ENCODE measurements around the gene ADARB2.

The ADARB2 gene

DNA sequence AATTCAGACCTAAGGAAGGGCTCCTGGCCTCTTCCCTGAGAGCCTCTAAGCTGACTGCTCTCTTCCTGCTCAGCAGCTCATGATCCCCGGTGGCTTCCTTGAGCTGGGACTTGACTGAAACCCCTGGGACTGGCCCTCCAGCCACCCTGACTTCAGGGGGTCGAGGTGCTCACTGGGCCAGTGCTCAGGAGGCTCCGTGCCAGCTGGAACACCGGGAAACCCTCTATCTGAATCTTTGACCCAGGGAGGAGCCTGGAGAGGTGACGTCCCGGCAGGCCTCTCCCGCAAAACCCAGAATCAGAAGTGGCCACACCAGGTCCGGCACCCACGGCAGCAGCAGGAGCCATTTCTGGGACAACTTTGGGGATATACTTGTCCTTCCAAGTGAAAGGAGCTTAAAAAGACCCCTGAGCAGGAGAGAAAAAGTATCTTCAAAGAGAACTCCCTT, 570.5 kb downstream of the ADARB2 start:
- H3K9me3 ChIP-seq (ENCODE audit: control insufficient read depth, insufficient read depth, low read depth, low read length): no peaks in the 10 kb centered on the region
- POLR2A ChIA-PET: no interaction called here
- CTCF ChIA-PET: no interaction called here
- TF ChIP-seq ZNF140 (tag by site-specific recombination; IDR thresholded peaks at IDR 0.05) (no peak), ZNF624 (tag by site-specific recombination; IDR thresholded peaks at IDR 0.05) (no peak), ZNF600 (tag by site-specific recombination; IDR thresholded peaks at IDR 0.05) (no peak), ZNF114 (tag by site-specific recombination; IDR thresholded peaks at IDR 0.05) (no peak), ZFP69B (tag by site-specific recombination; IDR thresholded peaks at IDR 0.05) (no peak), ZNF404 (tag by site-specific recombination; IDR thresholded peaks at IDR 0.05) (no peak), ZNF792 (tag by site-specific recombination; IDR thresholded peaks at IDR 0.05) (no peak), KLF10 (tag by site-specific recombination; IDR thresholded peaks at IDR 0.05) (no peak), ZFP41 (tag by site-specific recombination; IDR thresholded peaks at IDR 0.05; ENCODE audit: borderline replicate concordance) (no peak), ZNF394 (tag by site-specific recombination; IDR thresholded peaks at IDR 0.05; ENCODE audit: borderline replicate concordance) (no peak), ZNF76 (tag by site-specific recombination; IDR thresholded peaks at IDR 0.05; ENCODE audit: borderline replicate concordance, low read depth) (no peak), IKZF3 (tag by site-specific recombination; IDR thresholded peaks at IDR 0.05) (no peak), ZNF366 (tag by site-specific recombination; conservative IDR thresholded peaks at IDR 0.05) (no peak)
- TF ChIP-seq, protein P1, sequence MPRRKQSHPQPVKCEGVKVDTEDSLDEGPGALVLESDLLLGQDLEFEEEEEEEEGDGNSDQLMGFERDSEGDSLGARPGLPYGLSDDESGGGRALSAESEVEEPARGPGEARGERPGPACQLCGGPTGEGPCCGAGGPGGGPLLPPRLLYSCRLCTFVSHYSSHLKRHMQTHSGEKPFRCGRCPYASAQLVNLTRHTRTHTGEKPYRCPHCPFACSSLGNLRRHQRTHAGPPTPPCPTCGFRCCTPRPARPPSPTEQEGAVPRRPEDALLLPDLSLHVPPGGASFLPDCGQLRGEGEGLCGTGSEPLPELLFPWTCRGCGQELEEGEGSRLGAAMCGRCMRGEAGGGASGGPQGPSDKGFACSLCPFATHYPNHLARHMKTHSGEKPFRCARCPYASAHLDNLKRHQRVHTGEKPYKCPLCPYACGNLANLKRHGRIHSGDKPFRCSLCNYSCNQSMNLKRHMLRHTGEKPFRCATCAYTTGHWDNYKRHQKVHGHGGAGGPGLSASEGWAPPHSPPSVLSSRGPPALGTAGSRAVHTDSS (tag by site-specific recombination; IDR thresholded peaks at IDR 0.05): no peak
- TF ChIP-seq, protein P2, sequence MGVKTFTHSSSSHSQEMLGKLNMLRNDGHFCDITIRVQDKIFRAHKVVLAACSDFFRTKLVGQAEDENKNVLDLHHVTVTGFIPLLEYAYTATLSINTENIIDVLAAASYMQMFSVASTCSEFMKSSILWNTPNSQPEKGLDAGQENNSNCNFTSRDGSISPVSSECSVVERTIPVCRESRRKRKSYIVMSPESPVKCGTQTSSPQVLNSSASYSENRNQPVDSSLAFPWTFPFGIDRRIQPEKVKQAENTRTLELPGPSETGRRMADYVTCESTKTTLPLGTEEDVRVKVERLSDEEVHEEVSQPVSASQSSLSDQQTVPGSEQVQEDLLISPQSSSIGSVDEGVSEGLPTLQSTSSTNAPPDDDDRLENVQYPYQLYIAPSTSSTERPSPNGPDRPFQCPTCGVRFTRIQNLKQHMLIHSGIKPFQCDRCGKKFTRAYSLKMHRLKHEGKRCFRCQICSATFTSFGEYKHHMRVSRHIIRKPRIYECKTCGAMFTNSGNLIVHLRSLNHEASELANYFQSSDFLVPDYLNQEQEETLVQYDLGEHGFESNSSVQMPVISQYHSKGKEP (tag by site-specific recombination; IDR thresholded peaks at IDR 0.05): no peak
- TF ChIP-seq, protein P3, sequence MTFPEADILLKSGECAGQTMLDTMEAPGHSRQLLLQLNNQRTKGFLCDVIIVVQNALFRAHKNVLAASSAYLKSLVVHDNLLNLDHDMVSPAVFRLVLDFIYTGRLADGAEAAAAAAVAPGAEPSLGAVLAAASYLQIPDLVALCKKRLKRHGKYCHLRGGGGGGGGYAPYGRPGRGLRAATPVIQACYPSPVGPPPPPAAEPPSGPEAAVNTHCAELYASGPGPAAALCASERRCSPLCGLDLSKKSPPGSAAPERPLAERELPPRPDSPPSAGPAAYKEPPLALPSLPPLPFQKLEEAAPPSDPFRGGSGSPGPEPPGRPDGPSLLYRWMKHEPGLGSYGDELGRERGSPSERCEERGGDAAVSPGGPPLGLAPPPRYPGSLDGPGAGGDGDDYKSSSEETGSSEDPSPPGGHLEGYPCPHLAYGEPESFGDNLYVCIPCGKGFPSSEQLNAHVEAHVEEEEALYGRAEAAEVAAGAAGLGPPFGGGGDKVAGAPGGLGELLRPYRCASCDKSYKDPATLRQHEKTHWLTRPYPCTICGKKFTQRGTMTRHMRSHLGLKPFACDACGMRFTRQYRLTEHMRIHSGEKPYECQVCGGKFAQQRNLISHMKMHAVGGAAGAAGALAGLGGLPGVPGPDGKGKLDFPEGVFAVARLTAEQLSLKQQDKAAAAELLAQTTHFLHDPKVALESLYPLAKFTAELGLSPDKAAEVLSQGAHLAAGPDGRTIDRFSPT (tag by site-specific recombination; IDR thresholded peaks at IDR 0.05): no peak
- TF ChIP-seq, protein P4, sequence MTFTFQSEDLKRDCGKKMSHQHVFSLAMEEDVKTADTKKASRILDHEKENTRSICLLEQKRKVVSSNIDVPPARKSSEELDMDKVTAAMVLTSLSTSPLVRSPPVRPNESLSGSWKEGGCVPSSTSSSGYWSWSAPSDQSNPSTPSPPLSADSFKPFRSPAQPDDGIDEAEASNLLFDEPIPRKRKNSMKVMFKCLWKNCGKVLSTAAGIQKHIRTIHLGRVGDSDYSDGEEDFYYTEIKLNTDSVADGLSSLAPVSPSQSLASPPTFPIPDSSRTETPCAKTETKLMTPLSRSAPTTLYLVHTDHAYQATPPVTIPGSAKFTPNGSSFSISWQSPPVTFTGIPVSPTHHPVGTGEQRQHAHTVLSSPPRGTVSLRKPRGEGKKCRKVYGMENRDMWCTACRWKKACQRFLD (tag by site-specific recombination; IDR thresholded peaks at IDR 0.05): no peak
- no peak overlapping the region for H3K4me3 ChIP-seq (ENCODE audit: low read depth, low read length)
- no peaks in the 10 kb centered on the region for H3K4me1 ChIP-seq (ENCODE audit: control insufficient read depth, insufficient read depth, low read length)
- H3K27ac ChIP-seq (ENCODE audit: extremely low read depth, low read depth, low read length): no peak overlapping the region
- H3K36me3 ChIP-seq (ENCODE audit: control insufficient read depth in 2 of 2, insufficient read depth in 1 of 2, low read length in 2 of 2): no peaks in the 10 kb centered on the region

DNA sequence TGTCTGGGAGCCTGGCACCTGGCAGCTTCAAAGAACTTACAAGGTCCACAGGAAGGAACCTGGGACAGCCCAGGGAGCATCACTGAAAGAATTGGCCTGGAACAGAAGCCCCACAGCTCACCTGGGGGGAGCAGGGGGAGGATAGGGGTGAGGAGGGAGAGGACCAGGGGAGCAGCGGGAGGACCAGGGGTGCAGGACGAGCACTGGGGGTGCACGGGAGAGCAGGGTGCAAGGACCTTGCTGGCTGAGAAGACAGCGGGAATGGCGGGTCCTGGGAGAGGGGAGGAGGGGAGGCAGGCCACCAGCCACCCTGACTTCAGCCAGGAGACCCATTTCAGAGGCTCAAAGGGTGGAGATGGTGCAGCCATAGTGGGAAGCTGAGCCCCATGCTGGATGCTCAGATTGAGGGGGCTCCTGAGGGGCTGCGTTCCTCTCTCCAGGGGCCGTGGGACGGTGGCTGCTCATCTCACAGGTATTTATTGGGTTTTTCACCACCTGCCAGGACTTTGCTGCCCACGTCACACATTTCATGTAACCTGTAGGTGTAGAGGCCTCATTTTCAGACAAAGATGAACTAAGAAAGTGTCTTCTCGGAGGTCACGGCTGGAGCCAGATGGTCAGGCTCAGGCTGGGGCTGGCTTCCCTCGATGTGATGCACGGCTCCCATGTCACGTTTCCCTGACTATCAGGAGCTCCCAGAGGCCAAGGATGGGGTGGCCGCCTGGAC, 571.1 kb downstream of the ADARB2 start:
- ChIA-PET CTCF (no interaction called here), POLR2A (no interaction called here)
- Histone ChIP-seq H3K36me3 (ENCODE audit: control insufficient read depth in 2 of 2, insufficient read depth in 1 of 2, low read length in 2 of 2) (no peaks in the 10 kb centered on the region), H3K4me3 (ENCODE audit: low read depth, low read length) (no peak overlapping the region), H3K27ac (ENCODE audit: extremely low read depth, low read depth, low read length) (no peak overlapping the region), H3K9me3 (ENCODE audit: control insufficient read depth, insufficient read depth, low read depth, low read length) (no peaks in the 10 kb centered on the region), H3K4me1 (ENCODE audit: control insufficient read depth, insufficient read depth, low read length) (no peaks in the 10 kb centered on the region)
- TF ChIP-seq, protein P5, sequence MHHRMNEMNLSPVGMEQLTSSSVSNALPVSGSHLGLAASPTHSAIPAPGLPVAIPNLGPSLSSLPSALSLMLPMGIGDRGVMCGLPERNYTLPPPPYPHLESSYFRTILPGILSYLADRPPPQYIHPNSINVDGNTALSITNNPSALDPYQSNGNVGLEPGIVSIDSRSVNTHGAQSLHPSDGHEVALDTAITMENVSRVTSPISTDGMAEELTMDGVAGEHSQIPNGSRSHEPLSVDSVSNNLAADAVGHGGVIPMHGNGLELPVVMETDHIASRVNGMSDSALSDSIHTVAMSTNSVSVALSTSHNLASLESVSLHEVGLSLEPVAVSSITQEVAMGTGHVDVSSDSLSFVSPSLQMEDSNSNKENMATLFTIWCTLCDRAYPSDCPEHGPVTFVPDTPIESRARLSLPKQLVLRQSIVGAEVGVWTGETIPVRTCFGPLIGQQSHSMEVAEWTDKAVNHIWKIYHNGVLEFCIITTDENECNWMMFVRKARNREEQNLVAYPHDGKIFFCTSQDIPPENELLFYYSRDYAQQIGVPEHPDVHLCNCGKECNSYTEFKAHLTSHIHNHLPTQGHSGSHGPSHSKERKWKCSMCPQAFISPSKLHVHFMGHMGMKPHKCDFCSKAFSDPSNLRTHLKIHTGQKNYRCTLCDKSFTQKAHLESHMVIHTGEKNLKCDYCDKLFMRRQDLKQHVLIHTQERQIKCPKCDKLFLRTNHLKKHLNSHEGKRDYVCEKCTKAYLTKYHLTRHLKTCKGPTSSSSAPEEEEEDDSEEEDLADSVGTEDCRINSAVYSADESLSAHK (tag by site-specific recombination; IDR thresholded peaks at IDR 0.05): no peak
- TF ChIP-seq KLF7 (tag by site-specific recombination; IDR thresholded peaks at IDR 0.05; ENCODE audit: borderline replicate concordance) (no peak), ZNF549 (tag by site-specific recombination; IDR thresholded peaks at IDR 0.05) (no peak), REPIN1 (tag by site-specific recombination; IDR thresholded peaks at IDR 0.05; ENCODE audit: low read depth) (no peak), ZNF239 (tag by site-specific recombination; IDR thresholded peaks at IDR 0.05) (no peak), ZNF248 (tag by site-specific recombination; IDR thresholded peaks at IDR 0.05) (no peak), ZNF791 (tag by site-specific recombination; IDR thresholded peaks at IDR 0.05) (no peak)
- TF ChIP-seq, protein P6, sequence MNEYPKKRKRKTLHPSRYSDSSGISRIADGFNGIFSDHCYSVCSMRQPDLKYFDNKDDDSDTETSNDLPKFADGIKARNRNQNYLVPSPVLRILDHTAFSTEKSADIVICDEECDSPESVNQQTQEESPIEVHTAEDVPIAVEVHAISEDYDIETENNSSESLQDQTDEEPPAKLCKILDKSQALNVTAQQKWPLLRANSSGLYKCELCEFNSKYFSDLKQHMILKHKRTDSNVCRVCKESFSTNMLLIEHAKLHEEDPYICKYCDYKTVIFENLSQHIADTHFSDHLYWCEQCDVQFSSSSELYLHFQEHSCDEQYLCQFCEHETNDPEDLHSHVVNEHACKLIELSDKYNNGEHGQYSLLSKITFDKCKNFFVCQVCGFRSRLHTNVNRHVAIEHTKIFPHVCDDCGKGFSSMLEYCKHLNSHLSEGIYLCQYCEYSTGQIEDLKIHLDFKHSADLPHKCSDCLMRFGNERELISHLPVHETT (tag by site-specific recombination; IDR thresholded peaks at IDR 0.05): no peak
